Lung microvascular endothelial cell (primary cell): ENCODE measurements around the gene SLC25A4. TPM values are rescaled to one million over a fixed set of nuclear protein-coding genes. Genes with fewer than 3 reads are reported as not detected.
"Not testable (repeated sequence)": the region's sequence is repeated elsewhere in the genome, so short reads cannot be mapped to it uniquely, and the experiment has no call there.

ENCODE experiments used
- DNase-seq, 2 donors: peaks; one replicate each; pipeline versions ENCODE4 v3.0.0 to v3.0.0-alpha.2; 2010; ENCODE audit warnings: low read depth in 2 of 2
- total RNA-seq: library from RNA; depleted of rRNA; stranded (reverse); fragments of >200 nt; gene quantifications from 2 replicates; pipeline ENCODE4 v1.2.1, GENCODE V29; 2014

The SLC25A4 gene
- 5.2 and 6.3 TPM in 2 replicates for total RNA-seq

DNA sequence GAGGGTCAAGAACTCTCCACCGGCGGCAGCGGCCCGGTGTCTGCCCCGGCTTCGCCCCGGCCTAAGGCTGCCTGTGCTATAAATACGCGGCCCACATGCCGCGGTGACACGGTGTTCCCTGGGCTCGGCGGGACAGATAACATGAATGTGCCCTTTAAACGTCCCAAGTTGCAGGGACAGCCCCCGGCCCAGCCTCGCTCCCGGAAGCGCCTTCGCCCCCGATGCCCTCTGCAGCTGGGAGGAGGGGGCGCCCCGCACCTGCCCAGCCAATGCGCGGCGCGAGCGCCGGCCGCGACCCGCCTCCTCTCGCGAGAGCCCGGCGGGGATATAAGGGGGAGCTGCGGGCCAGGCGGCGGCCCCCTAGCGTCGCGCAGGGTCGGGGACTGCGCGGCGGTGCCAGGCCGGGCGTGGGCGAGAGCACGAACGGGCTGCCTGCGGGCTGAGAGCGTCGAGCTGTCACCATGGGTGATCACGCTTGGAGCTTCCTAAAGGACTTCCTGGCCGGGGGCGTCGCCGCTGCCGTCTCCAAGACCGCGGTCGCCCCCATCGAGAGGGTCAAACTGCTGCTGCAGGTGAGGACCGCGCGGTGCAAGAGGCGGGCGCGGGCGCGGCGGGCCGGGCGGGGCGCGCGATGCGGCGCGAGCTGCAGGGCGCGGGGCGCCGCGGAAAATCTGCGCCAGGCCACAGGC is at the start of gene SLC25A4:
TSS of gene SLC25A4 (plus strand) at position 355 of the 689 bp plus-strand sequence. CDS start at position 462, 107 bp downstream.
- DNase-seq, result peak; percentile 68 to 85

DNA sequence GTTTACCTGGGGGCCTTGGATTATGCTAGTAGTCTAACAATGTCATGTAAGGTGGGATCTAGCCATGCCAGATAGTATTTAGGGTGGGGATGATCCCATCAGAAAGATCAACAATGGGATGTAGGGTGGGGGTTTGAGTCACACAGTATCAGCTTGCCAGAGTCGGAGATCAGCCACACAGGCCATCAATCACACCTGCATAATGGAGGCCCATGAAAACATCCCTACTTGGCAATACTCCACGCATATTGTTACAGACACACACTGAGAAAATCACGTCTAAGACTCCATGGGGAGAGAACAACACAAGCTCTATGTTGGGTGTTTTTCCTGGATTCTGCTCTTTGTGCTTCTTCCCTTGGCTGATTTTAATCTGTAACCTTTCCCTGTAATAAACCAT is 49.5 kb upstream of the SLC25A4 start:
- no peak for DNase-seq

DNA sequence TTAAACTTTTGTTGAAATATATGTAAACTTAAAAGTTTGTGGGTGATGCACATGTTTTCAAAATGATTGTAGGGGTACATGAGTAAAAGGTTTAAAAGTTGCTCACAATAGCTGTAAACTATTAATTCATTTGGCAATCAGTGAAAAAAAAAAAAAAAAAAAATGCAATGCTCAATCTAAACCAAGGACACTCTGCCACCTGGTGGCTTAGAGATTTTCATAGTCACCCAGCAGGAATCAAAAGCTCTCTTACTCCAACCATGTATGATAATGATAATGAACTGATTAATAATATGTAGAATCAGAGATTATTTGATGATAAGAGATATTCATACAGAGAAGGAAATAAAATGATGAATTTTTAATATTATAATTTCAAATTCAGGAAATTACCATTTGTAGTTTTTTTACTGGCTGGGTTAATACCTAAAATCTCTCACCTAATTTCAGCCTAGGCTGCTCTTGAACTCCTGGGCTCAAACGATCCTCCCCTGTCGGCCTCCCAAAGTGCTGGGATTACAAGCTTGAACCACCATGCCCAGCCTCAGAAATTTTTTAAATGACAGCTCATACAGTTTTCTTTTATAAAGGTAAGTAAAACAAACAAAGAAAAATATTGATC is 46.9 kb upstream of the SLC25A4 start:
- DNase-seq, result peak; percentile 55 to 72

DNA sequence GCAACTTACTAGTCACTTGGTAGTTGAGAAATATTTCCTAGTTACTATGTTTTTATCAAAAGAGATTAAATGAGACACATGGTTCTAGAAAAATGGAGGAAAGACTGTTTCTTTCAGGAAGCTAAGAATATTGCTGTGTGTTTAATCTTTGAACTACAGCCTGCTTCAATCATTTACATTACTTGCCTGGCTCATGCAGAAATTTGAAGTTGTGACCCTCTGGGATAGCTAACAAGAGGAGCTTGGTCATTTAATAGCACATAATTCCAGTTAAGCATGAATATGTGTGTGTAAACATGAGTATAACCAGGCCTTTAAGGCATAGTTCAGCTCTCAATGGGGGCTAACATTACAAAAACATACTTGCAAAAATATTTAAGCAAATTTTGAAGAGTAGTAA is 44.6 kb upstream of the SLC25A4 start:
- DNase-seq, result no peak

DNA sequence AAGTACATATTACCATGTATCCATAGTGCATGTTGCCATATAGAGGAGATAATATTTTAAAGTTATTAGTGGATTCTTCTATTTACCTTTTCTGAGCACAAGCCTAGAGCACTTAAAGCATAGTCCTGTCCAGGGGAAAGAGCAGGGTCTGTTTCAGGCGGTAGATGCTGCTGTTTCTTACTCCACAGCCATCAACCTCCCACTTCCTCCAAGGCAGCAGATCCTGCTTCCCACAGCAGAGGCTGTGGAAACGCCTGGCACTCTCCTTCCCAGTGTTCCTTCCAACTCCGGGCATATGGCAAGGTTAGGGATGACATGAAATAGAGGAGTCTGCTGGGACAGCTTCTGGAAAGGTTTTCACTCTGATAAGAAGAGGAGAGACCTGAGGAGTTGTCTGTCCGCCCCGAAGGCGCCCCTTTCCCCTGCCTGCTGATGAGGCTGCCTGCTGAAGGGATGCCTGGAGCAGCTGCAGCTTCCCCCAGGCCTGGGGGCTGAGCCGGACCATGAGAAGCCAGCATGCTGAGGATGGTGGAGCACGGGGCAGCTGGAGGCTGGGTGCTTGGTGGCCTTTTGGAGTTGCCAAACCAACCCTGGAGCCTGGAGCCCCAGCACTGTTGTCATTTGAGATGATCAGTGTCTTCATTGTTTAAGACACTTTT is 43.9 kb upstream of the SLC25A4 start:
- DNase-seq, result no peak

DNA sequence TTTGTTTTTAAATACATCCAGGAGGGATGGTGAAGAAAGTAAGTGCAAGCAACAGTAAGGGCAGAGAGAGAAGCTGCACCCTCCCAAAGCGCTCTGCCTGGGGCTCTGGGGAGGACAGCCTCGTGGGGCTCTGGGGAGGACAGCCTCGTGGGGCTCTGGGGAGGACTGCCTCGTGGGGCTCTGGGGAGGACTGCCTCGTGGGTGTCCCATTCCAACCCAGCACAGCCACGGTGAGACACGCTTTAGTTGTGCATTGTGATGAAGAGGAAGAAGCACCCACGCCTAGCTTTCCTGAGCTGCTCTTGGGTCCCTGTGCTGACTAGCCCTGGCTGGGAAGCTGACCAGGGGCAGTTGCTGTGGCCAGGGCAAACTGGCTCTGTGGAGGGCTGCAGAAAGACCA is 43.1 kb upstream of the SLC25A4 start:
- DNase-seq, result no peak

DNA sequence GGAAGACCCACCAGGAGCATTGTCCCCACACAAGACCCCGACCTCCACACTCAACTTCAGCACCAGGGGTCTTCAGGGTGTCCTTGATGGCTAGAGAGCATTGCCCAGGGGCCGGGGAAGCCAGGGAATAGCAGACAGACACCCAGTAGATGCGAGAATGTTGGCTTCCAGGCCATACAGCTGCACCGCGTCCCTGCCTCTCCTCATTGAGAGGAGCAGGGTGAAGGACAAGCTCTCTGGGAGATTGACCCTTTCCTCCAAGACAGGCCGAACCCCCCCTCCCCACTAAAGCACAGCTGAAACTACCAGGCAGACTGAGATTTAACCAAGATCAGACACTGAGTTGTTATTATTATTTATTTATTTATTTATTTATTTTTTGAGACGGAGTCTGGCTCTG is 42.6 kb upstream of the SLC25A4 start:
- DNase-seq, result no peak

DNA sequence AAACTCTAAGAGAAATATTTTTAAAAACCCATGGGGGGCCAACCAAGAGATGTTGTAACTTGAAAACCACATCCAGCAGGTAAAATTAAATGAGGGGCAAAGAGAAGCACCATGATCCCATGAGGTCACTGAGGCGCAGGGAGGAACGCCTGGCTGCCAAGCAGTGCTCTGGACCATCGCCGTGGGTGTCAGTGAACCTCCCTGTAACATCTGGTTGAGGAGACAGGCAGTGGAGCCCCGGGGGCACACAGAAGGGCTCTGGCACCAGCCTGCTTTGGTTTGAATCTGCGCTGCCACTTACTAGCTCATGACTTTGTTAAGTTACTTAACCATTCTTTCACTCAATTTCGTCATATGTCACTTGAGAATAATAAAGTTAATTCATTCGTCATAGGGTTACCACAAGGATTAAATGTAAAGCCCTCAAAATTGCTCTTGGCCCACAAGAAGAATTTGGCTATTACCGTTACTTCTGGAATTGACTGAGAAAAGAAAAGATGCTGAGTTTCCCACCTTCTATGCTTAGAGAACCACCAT is 41.6 kb upstream of the SLC25A4 start:
- no peak for DNase-seq

DNA sequence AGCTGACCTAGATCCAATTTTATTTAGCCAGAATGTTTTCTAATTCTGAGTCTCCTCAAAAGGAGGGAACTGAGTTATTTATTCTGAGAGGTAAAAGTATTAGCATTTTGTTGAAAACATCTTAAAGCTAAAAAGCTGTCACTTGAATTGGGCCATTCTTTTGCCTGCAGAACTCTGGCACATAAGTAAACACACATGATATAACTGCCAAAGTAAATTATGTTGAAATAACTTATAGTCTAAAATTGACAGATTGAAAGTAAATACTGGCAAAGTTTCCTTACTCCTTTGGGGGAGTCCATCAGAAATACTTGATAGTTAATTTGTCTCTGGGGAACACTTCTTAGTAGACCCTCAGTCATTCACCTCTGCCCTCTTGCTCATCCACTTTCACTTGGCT is 38.3 kb upstream of the SLC25A4 start:
- no peak for DNase-seq

DNA sequence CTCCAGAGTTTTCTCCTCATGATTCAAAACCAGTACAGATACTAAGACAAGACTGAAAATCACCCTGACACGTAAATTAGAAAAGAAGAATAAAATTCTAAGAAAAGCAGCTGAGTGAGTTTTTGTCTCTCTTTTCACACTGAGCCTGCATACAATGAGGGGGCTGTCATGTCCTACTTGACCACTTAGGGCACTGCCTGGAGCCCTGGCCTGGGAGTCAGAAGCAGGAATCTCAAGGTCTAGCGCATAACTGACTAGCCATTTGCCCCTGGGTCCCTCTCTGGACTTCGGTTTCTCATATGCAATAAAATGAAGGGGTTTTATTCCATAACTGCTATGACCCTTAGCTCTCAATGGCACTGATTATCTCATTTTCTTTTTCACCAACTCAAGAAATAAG is 36.7 kb upstream of the SLC25A4 start:
- DNase-seq, result no peak

DNA sequence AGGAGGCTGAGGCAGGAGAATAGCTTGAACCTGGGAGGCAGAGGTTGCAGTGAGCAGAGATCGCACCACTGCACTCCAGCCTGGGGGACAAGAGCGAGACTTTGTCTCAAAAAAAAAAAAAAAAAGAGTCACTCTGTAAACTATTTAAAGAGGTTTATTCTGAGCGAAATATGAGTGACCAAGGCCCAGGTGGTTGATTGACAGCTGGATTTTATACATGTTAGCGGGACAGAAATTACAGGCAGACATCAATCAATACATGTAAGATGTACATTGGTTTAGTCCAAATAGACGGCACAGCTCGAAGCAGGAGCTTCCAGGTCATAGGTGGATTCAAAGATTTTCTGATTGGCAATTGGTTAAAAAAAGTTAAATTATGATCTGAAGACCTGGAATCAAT is 35.5 kb upstream of the SLC25A4 start:
- DNase-seq, result not testable (repeated sequence)

DNA sequence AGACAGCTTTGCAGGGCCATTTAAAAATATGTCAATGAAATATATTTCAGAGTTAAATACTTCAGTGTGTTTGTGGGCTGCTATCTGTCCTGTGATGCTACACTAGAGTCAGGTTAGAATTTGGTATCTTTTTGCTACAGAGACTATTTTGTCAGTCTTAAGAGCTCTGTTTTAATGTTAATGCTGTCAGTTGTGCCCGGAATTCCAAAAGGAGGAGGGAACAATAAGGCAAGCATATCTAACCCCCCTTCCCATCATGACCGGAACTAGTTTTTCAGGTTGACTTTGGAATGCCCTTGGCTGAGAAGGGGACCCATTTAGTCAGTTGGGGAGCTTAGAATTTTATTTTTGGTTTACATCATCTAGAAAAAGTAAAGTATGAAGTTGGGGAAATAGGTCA is 34.9 kb upstream of the SLC25A4 start:
- DNase-seq, result no peak

DNA sequence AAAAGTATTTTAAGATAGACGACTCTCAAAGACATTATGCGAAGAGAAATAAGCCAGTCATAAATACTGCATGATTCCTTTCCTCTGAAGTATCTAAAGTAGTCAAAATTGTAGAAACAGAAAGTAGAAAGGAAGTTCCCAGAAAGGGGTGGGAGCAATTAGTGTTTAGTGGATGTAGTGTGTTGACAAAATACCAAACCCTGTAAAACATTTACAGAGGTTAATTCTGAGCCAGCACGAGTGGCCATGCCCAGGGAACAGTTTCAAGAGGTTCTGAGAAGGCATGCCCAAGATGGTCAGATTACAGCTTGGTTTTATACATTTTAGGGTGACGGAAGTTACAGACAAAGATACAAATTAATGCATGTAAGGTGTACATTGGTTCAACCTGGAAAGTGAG is 34.4 kb upstream of the SLC25A4 start:
- no peak for DNase-seq

DNA sequence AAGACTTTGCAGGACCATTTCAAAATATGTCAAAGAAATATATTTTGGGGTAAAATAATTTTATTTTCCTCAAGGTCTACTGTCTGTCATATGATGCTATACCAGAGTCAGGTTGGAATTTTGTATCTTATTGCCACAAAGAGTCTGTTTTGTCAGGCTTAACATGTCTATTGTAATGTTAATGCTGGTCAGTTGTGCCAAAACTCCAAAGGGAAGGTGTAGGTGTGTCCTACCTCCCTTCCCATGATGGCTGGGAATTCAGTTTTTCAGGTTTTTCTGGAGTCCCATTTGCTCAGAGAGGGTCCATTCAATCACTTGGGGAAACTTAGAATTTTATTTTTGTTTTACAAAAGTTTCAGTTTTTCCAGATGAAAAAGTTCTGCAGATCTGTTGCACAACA is 33.3 kb upstream of the SLC25A4 start:
- DNase-seq, result no peak

DNA sequence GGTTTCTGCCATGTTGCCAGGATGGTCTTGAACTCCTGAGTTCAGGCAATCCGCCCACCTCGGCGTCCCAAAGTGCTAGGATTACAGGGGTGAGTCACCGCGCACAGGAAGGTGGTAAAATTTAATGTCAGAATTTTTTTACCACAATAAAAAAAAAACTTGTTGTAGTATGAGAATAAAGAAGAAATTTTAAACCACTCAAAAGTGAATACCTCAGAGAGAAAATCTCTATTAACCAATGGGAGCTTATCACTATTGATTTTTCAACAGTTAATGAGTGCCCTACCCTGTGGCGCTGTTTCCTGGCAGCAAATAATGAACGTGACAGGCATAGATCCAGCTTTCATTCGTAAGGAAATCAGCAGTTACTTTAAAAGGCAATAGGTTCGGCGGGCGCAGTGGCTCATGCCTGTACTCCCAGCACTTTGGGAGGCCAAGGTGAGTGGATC is 32.7 kb upstream of the SLC25A4 start:
- no peak for DNase-seq

DNA sequence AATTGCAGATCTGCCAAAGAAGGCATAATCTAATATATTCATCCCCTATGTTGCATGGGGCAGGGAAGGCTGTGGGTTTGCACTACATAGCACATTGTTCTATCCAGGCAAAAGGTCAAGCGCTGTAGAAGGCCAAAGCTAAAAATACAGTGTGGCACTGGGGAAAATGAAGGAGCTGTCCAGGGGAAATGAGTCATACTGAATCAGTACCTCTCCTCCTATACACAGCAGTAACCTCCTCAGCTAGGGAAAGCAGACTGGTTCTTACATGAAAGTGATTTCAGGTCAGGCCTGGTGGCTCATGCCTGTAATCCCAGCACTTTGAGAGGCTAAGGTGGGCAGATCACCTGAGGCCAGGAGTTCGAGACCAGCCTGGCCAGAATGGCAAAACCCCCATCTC is 31.0 kb upstream of the SLC25A4 start:
- peak; percentile 88 to 95 for DNase-seq

DNA sequence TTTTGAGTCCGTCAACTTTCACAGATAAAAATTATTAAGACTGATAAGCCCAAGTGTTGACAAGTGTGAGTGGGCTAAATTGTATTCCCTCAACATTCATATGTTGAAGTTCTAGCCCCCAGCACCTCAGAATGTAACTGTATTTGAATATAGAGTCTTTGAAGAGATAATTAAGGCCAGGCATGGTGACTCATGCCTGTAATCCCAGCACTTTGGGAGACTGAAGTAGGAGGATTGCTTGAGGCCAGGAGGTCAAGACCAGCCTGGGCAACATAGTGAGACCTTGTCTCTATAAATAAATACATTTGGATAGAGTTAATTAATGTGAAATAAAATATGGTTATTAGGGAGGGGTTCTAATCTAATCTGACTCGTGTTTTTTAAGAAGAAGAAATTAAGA is 29.7 kb upstream of the SLC25A4 start:
- DNase-seq, result no peak

DNA sequence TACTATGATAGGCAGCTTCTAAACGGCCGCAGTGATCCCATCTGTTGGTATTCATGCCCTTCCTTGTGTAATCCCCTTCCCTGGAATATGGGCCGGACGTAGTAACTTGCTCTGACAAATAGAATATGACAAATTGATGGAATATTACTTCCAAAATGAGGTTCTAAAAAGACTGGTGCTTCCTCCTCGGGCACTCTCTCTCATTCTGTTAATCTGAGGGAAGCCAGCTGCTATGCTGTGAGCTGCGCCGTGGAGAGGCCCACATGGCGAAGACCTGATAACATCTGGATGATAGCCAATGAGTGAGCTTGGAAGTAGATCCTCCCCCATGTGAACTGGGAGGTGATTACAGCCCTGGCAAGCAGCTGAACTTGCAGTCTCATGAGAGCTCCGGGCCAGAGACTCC is 27.2 kb upstream of the SLC25A4 start:
- peak; percentile 33 to 66 for DNase-seq

DNA sequence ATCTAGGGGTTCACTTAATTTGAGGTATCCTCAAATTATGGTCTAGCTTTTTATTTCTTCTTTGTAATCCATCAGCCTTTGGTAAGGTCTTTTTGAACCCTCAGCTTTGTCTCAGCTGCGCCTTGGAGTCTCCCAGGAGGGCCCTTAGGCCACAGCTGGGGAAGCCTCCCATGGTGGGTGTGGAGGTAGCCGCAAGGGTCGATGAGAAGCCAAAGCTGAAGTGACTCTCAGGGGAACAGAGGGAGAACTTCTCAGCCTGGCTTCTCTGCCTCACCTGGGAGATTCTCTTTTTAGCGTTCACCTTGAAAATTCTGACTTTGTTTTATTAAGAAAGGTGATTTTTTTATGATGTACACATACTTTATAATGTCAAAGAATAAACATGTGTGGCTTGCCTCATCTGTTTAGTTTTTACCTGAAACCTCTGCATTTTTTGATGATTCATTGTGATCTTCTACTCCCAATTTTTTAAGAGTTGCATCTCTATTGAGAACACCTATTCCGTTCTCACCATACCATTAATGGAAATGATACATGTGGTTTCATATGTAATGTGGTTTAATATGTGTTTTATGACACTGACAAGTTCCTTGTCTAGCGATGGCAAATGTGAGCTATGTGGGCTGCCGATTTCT is 25.6 kb upstream of the SLC25A4 start:
- DNase-seq, result no peak

DNA sequence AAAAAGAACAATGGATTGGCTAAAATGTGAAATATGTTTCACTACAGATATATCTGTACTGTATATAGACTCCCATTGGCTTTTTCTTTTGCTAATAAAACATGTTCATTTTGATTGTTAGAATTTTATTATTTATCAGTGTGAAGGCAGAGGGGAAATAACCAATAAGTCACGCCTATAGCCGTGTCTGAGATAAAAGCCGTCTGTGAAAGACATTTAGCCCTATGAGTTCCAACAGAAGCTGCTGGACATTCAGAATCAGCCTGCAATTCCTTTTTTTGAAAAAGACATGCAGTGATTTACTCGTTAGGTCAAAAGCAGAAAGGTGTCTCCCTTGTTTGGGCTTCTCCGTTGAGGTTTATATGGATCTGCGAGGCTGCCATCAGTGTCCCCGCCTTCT is 24.2 kb upstream of the SLC25A4 start:
- DNase-seq, result no peak

DNA sequence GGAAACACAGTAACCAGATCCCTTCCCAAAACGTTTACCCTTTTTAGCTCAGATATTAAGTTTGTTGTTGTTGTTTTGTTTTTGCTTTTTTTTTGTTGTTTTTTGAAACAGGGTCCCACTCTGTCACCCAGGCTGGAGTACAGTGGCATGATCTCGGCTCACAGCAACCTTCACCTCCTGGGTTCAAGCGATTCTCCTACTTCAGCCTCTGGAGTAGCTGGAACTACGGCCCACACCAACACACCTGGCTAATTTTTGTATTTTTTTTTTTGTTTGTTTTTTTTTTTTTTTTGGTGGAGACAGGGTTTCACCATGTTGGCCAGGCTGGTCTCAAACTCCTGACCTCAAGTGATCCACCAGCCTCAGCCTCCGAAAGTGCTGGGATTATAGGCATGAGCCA is 23.6 kb upstream of the SLC25A4 start:
- DNase-seq, result not testable (repeated sequence)
